ENCODE data around the gene SMNDC1.
A peak's percentile ranks its signal among the peaks of the same experiment; 100 is the strongest.
"Not testable (repeated sequence)": the region's sequence is repeated elsewhere in the genome, so short reads cannot be mapped to it uniquely, and the experiment has no call there.

Gene SMNDC1

GRCh38 chr10:110337906-110338305, 33.2 kb upstream of the SMNDC1 start:
- H3K4me1 Mint-ChIP-seq = peaks cover 35% of the 10 kb centered on the region
- CTCF ChIA-PET = interaction anchor here (1.2 kb wide), 2 partner anchors 15 to 211 kb away, joined by 3 read pairs; no protein-coding TSS in a partner anchor
- no peak for DNase-seq
- H3K4me3 Mint-ChIP-seq = no peak overlapping the region
- peaks cover 26% of the 10 kb centered on the region for H3K27me3 Mint-ChIP-seq
- H3K9me3 Mint-ChIP-seq = no peaks in the 10 kb centered on the region
- peaks cover 5% of the 10 kb centered on the region for H3K36me3 Mint-ChIP-seq
- no peak overlapping the region for H3K27ac Mint-ChIP-seq

- H3K27me3 Mint-ChIP-seq = peaks cover 21% of the 10 kb centered on the region
- no peak overlapping the region for H3K4me3 Mint-ChIP-seq
- CTCF ChIA-PET = interaction anchor here (1.2 kb wide), 2 partner anchors 16 to 211 kb away, joined by 3 read pairs; no protein-coding TSS in a partner anchor
- peaks cover 8% of the 10 kb centered on the region for H3K36me3 Mint-ChIP-seq
- no peak for DNase-seq
- no peak overlapping the region for H3K27ac Mint-ChIP-seq
- H3K9me3 Mint-ChIP-seq = peaks cover 3% of the 10 kb centered on the region
- H3K4me1 Mint-ChIP-seq = peaks cover 36% of the 10 kb centered on the region
Measured at GRCh38 chr10:110337401-110337800, 32.7 kb upstream of the SMNDC1 start.

GRCh38 chr10:110336111-110336721, 31.5 kb upstream of the SMNDC1 start:
- no peak for DNase-seq
- Mint-ChIP-seq H3K27me3 (peaks cover 12% of the 10 kb centered on the region), H3K27ac (peak overlapping the region; percentile 88), H3K4me3 (no peak overlapping the region), H3K4me1 (peaks cover 36% of the 10 kb centered on the region), H3K9me3 (peaks cover 8% of the 10 kb centered on the region), H3K36me3 (peaks cover 13% of the 10 kb centered on the region)
- CTCF ChIA-PET = interaction anchor here (1.1 kb wide), 1 partner anchor 18 kb away, joined by 6 read pairs; no protein-coding TSS in a partner anchor

- peaks cover 12% of the 10 kb centered on the region for H3K27me3 Mint-ChIP-seq
- H3K4me3 Mint-ChIP-seq = peak overlapping the region; percentile 44
- peak overlapping the region; percentile 88 for H3K27ac Mint-ChIP-seq
- no peak for DNase-seq
- H3K4me1 Mint-ChIP-seq = peaks cover 36% of the 10 kb centered on the region
- peaks cover 16% of the 10 kb centered on the region for H3K36me3 Mint-ChIP-seq
- peaks cover 15% of the 10 kb centered on the region for H3K9me3 Mint-ChIP-seq
- CTCF ChIA-PET = interaction anchor here (1.1 to 2.3 kb wide), 2 partner anchors 19 kb away, joined by 6 to 14 read pairs; no protein-coding TSS in a partner anchor
Measured at GRCh38 chr10:110335314-110336064, 30.8 kb upstream of the SMNDC1 start.

- Mint-ChIP-seq H3K9me3 (peaks cover 23% of the 10 kb centered on the region), H3K4me1 (peaks cover 36% of the 10 kb centered on the region), H3K4me3 (no peak overlapping the region), H3K27ac (peak overlapping the region; percentile 5), H3K27me3 (peaks cover 12% of the 10 kb centered on the region), H3K36me3 (peaks cover 21% of the 10 kb centered on the region)
- DNase-seq = no peak
- CTCF ChIA-PET = interaction anchor here (0.7 to 2.3 kb wide), 9 partner anchors 12 to 197 kb away, joined by 3 to 14 read pairs (median 3); no protein-coding TSS in a partner anchor
Measured at GRCh38 chr10:110334061-110334656, 29.4 kb upstream of the SMNDC1 start.

- CTCF ChIA-PET, H3K4me3 Mint-ChIP-seq, DNase-seq, H3K27ac Mint-ChIP-seq: not testable (repeated sequence)
- Mint-ChIP-seq H3K36me3 (peaks cover 18% of the 10 kb centered on the region), H3K9me3 (peaks cover 23% of the 10 kb centered on the region), H3K27me3 (peaks cover 12% of the 10 kb centered on the region), H3K4me1 (peaks cover 27% of the 10 kb centered on the region)
Measured at GRCh38 chr10:110331226-110331795, 26.6 kb upstream of the SMNDC1 start.

- CTCF ChIA-PET = no interaction called here
- H3K36me3 Mint-ChIP-seq = peaks cover 18% of the 10 kb centered on the region
- H3K4me1 Mint-ChIP-seq = peaks cover 20% of the 10 kb centered on the region
- peaks cover 18% of the 10 kb centered on the region for H3K27me3 Mint-ChIP-seq
- peaks cover 23% of the 10 kb centered on the region for H3K9me3 Mint-ChIP-seq
- no peak for DNase-seq
- no peak overlapping the region for H3K4me3 Mint-ChIP-seq
- no peak overlapping the region for H3K27ac Mint-ChIP-seq
Measured at GRCh38 chr10:110330675-110331074, 26.0 kb upstream of the SMNDC1 start.

- H3K27ac Mint-ChIP-seq = no peak overlapping the region
- H3K4me3 Mint-ChIP-seq = no peak overlapping the region
- H3K9me3 Mint-ChIP-seq = peaks cover 22% of the 10 kb centered on the region
- H3K4me1 Mint-ChIP-seq = peaks cover 3% of the 10 kb centered on the region
- no peak for DNase-seq
- H3K36me3 Mint-ChIP-seq = peaks cover 14% of the 10 kb centered on the region
- CTCF ChIA-PET = interaction anchor here (0.8 to 1.3 kb wide), 2 partner anchors 26 to 245 kb away, joined by 3 read pairs; no protein-coding TSS in a partner anchor
- H3K27me3 Mint-ChIP-seq = peaks cover 28% of the 10 kb centered on the region
Measured at GRCh38 chr10:110327262-110327914, 22.7 kb upstream of the SMNDC1 start.

GRCh38 chr10:110326351-110327032, 21.8 kb upstream of the SMNDC1 start:
- Mint-ChIP-seq H3K4me3 (no peak overlapping the region), H3K9me3 (peaks cover 19% of the 10 kb centered on the region), H3K27me3 (peaks cover 33% of the 10 kb centered on the region), H3K27ac (no peak overlapping the region), H3K4me1 (peaks cover 3% of the 10 kb centered on the region), H3K36me3 (peaks cover 12% of the 10 kb centered on the region)
- DNase-seq = no peak
- CTCF ChIA-PET = interaction anchor here (1.3 to 3.4 kb wide), 2 partner anchors 26 to 27 kb away, joined by 3 to 15 read pairs; no protein-coding TSS in a partner anchor

- no peak for DNase-seq
- Mint-ChIP-seq H3K27me3 (peaks cover 33% of the 10 kb centered on the region), H3K4me1 (peaks cover 3% of the 10 kb centered on the region), H3K36me3 (peaks cover 4% of the 10 kb centered on the region), H3K4me3 (no peak overlapping the region), H3K27ac (peak overlapping the region; percentile 3), H3K9me3 (peaks cover 8% of the 10 kb centered on the region)
- CTCF ChIA-PET = interaction anchor here (3.4 kb wide), 1 partner anchor 29 kb away, joined by 15 read pairs; no protein-coding TSS in a partner anchor
Measured at GRCh38 chr10:110324805-110325280, 20.1 kb upstream of the SMNDC1 start.

- H3K36me3 Mint-ChIP-seq = peaks cover 4% of the 10 kb centered on the region
- peaks cover 33% of the 10 kb centered on the region for H3K27me3 Mint-ChIP-seq
- peak overlapping the region; percentile 3 for H3K27ac Mint-ChIP-seq
- peaks cover 4% of the 10 kb centered on the region for H3K9me3 Mint-ChIP-seq
- peaks cover 3% of the 10 kb centered on the region for H3K4me1 Mint-ChIP-seq
- no peak overlapping the region for H3K4me3 Mint-ChIP-seq
- no peak for DNase-seq
- CTCF ChIA-PET = interaction anchor here (0.7 to 3.4 kb wide), 2 partner anchors 18 to 30 kb away, joined by 4 to 15 read pairs; no protein-coding TSS in a partner anchor
Measured at GRCh38 chr10:110324201-110324804, 19.6 kb upstream of the SMNDC1 start.

GRCh38 chr10:110323503-110323902, 18.8 kb upstream of the SMNDC1 start:
- H3K36me3 Mint-ChIP-seq = peaks cover 4% of the 10 kb centered on the region
- H3K27me3 Mint-ChIP-seq = peaks cover 33% of the 10 kb centered on the region
- H3K9me3 Mint-ChIP-seq = peaks cover 4% of the 10 kb centered on the region
- H3K27ac Mint-ChIP-seq = no peak overlapping the region
- no peak overlapping the region for H3K4me3 Mint-ChIP-seq
- CTCF ChIA-PET = interaction anchor here (0.7 to 3.4 kb wide), 5 partner anchors 11 to 175 kb away, joined by 3 to 15 read pairs (median 4); no protein-coding TSS in a partner anchor
- peaks cover 8% of the 10 kb centered on the region for H3K4me1 Mint-ChIP-seq
- DNase-seq = no peak
